CD4-positive, alpha-beta T cell treated with Interleukin-6 at 100 ng/mL for 8 hours (primary cell): ENCODE data around the gene TXNDC17.
A peak's percentile ranks its signal among the peaks of the same experiment; 100 is the strongest.
"Not testable (repeated sequence)": the region's sequence is repeated elsewhere in the genome, so short reads cannot be mapped to it uniquely, and the experiment has no call there.

Experiments
- DNase-seq: peaks from one replicate; pipeline ENCODE4 v3.0.0-alpha.2; 2020; ENCODE audit warnings: mixed read lengths, low spot score

TXNDC17 gene

DNA sequence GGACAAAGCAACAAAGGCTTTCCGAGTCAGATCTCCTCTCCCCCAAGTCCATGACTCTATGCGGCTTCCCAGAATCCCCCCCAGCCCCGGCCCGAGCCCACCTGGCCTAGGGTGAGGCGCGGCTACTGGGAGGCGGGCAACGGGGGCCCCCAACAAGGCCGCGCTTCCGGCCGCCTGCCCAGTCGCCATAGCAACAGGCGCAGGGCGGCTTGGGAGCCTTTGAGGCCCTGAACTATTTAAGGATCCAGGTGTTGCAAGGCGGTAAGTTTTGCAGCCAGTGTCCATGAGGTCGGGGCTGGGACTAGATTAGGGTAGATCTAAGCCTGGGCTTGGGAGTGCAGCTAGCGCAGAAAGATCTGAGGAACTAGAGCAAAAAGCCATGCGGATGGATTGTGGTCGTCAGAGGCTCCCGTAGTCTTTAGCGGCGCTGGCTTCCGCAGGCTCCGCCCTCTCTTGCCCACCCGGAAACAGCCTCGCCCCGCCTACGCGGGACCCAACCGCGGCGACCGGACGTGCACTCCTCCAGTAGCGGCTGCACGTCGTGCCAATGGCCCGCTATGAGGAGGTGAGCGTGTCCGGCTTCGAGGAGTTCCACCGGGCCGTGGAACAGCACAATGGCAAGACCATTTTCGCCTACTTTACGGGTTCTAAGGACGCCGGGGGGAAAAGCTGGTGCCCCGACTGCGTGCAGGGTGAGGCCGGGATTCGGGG lies at the start of gene TXNDC17, which contains the start of gene KIAA0753:
Gene TXNDC17 (plus strand): TSS at position 525 of the 711 bp plus-strand sequence. CDS start 23 bp downstream, at position 548.
Gene KIAA0753 (minus strand): TSS at position 176 of the 711 bp plus-strand sequence. CDS start 5,608 bp downstream, outside the sequence.
- peak; percentile 90 for DNase-seq

DNA sequence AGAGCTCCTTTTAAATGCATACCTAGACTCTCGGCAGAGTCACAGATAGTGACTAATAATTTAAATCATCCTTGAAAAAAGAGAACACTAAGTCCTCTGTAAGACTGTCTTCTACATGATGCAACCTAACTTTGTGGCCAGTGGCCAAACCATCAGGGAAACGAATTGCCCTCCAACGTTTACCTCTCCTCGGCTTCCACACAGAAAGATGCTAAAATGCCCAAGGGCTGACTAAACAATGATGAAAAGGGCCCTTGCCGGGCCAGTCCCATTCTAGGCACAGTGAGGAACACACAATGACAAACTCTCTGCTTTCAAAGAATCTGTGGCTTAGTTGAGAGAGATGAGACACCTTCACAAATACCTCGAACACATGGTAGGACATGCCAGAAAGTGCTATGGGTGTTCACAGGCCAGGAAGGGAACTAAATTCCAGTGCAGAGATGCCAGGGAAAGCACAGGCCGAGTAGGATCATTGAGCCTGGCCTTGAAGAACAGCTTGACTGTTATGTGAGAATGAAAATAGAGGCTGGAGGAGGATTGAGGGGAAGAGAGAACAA lies 49.2 kb upstream of the TXNDC17 start:
- DNase-seq: no peak

DNA sequence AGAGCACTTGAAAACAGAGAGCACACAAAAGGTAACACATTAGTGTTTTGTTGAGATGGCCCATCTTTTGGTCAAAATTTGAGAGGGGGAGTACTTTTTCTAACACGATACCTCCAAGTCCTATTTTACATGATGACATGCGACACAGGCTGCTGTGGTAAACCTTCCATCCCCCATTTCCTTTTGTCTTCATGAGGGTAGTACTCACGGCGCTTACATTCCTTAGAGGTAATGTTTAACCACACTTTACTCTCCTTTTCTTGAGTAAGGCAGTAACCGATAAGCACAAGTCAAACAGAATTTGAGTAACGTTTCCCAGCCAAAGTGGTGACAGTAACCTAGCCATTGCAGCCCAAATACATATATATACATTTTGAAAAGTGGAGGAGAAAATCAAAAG lies 48.7 kb upstream of the TXNDC17 start:
- no peak for DNase-seq

DNA sequence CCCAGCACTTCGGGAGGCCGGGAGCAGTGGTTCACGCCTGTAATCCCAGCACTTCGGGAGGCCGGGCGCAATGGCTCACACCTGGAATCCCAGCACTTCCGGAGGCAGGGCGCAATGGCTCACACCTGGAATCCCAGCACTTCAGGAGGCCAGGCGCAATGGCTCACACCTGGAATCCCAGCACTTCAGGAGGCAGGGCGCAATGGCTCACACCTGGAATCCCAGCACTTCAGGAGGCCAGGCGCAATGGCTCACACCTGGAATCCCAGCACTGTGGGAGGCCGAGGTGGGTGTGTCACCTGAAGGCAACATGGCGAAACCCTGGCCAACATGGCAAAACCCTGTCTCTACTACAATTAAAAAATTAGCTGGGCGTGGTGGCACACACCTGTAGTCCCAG lies 47.5 kb upstream of the TXNDC17 start:
- not testable (repeated sequence) for DNase-seq

DNA sequence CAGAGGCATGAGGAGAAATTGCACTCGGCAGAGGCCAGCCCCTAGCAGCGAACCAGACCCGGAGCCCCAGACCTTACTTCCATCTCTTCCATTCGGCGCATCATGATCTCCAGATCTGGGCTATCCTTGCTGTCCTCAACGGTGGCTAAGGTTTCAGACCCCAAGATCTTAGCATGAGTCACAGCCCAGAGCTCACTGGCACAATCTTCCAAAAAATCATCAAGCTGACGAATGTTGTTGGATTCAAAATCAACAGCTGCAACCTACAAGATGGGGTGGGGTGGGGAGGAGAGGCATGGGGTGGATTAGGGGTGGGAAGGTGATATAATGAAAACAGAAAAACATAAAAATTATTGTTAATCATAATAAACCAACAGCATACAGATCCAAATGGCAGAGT lies 44.8 kb upstream of the TXNDC17 start:
- DNase-seq: no peak

DNA sequence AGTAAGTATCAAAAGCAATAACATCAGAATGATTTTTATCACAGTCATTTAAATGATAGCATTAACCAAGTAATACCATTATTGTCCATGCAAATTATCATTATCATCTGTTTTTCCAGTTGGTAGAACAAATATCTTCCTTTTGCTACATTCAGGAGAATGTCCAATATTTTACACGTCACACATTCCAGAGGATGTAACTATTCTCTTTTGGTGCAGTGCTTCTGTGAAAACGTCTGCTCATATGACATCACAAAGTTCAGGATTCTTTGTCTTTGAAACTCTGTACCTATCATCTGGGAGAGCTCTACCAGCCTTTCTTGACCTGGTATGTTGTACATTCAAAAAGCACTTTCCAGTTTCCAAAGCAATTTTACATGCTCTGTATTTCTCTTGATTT lies 44.3 kb upstream of the TXNDC17 start:
- DNase-seq: no peak

DNA sequence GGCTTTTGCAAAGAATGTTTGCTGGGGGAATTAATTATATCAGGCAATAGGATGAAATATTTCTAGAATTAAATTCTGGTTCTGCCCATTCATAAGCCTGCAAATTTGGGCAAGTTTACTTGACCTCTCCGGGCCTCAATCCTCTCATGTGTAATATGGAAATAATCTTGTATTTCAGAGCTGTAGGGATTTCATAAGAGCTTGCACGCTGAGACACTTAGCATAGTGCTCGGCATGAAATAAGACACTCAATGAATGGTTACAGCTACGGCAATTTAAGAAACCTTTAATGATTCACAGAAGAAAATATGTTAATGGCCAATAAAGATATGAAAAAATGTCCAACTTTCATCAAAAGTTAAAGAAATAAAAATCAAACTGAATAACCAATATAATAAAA lies 43.9 kb upstream of the TXNDC17 start:
- DNase-seq: no peak

DNA sequence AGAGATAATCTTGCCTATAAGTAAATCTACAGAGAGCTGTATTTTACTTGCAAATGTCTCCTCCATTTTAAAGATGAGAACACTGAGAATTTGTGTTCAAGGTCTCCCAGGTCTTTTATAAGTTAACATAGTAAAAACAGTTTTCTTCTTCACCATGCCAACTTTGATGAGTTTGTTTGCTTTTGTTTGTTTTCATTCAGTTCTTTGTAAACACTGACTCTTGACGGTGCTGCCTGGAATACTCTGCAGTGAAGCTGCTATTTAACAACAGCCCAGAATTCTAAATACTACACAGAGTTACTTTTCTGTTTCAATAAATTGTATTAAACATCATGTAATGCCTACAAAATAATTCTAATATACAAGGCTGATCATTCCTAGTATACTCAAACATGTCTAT lies 43.1 kb upstream of the TXNDC17 start:
- DNase-seq: no peak

DNA sequence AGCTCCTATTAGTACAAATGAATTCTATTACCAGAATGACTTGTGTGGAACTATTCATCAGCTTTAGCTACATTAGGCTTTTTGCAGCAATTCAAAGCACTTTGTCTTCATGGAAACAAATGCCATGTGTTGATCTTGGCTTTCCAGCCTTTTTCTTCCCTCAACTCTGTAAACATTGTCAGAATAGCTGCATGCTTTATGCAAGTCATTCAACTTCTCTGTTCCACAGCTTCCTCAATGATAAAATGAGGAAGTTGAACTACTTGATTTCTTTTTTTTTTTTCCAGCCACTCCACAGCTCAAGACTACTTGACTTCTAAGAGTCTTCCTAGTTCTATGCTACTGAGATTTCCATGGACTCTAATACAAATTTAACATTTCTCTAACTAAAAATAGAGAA lies 41.5 kb upstream of the TXNDC17 start:
- DNase-seq: no peak

DNA sequence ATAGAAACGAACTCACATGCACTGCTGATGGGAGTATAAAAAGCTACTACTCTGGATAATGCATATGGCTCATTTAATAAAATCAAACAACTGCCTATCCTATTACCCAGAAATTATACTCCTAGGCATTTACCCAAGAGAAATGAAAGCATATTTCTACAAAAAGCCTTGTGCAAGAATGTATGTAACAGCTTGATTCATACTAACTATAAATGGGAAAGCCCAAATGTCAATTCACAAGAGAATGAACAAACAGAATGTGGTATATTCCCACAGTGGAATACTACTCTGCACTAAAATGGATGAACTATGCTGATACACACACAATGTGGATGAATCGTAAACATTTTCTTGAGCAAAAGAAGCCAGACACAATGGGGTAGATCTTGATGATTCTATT lies 38.7 kb upstream of the TXNDC17 start:
- DNase-seq: no peak

DNA sequence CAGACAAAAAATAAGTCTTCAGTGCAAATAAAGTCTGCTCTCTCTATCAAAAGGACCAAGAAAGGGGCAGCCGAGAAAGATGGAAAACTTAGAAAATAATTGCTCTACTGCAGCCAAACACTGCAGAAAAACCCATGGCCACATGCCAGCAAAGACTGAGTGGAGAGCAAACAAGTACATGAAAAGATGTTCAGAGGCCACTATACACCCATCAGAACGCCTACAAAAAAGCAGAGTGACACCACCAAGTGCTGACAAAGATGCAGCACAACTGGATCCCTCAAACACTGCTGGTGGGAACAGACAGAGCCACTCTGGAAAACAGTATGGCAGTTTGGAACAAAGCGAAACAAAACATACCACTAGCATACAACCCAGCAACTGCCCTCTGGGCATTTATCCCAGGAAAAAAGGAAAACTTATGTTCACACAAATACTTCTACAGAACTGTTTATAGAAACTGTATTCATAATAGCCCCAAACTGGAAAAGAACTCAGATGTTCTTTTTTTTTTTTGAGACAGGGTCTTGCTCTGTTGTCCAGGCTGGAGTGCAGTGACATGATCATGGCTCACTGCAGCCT lies 37.0 kb upstream of the TXNDC17 start:
- no peak for DNase-seq

DNA sequence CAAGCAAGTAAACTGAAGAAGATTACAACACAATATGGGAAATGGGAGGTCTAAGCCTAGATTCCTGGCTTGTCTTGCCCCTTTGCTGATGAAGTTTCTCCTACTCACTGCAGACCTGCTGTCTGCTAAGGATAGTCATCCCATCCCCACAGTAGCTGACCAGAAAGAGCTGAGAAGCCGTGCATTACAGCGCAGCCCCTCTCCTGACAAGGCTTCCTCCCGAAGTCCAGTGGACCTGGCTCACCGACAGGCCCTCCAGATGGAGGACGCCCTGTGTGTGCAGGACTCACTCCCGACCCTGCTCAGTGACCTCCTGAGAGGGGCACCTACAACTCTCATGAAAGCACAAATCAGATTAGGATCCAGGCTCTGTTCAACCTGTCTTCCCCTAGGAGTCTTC lies 35.7 kb upstream of the TXNDC17 start:
- no peak for DNase-seq

DNA sequence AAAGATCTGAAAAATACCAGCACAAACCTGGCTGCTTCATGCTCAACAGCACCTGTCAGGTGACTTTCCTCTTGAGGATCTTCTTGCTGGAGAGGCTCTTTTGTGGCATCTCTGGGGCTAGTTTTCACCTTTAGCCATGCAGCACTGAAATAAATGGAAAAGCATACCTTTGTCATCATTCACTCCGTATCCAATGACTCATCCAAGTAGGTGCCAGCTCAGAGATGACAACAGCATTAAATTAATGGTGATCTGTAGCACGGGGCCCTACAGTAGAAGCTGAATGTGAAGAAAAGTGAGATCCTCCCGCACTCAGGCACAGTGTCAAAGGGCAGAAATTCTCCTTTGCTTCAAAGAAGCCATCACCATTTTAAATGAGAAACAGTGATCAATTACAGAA lies 32.5 kb upstream of the TXNDC17 start:
- DNase-seq: no peak

DNA sequence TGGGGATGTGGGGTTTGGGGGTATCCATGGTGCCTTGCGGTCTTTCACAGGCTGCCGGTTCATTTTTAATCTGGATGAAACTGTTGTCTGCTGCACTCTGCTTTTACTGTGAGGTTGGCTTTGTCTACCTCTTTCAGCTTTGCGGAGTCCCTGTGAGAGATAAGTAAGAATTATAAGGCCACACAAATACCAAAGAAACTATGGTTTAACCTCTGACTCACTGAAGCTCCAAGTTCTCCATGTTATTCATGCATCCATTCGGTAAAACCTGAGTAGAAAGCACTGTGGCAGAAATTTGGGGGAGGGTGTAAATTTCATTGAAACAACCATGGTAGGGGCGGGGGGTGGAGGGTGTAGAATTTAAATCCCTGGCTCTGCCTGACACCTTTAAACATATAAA lies 30.8 kb upstream of the TXNDC17 start:
- no peak for DNase-seq

DNA sequence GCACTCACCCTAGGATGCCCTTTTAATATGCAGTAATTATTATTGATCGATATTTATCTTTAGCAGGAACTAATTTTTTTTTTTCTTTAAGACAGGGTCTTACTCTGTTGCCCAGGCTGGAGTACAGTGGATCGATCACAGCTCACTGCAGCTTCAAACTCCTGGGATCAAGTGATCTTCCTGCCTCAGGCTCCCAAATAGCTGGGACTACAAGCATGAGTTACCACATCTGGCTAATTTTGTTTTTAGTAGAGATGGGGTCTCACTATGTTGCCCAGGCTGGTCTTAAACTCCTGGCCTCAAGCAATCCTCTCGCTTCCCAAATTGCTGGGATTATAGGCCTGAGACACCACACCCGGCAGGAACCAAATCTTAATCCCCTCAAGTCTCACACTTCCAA lies 29.6 kb upstream of the TXNDC17 start:
- no peak for DNase-seq

DNA sequence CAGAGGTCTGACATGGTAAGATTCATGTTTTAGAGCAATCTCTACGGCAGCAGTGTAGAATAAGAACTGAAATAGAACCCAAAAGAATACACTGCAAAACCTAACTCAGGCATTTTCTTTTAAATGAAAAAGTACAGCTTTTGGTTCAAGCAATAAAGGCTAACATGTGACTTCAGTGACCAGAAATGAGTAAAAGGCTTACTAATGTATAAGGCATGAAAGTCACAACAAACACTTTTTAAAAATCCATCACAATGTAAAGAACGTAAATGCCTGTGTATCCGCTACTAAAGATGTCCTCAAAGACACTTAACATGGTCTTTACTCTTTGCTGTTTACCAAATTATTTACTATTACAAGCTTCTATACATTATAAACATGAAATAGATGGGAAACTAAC lies 16.9 kb upstream of the TXNDC17 start:
- no peak for DNase-seq

DNA sequence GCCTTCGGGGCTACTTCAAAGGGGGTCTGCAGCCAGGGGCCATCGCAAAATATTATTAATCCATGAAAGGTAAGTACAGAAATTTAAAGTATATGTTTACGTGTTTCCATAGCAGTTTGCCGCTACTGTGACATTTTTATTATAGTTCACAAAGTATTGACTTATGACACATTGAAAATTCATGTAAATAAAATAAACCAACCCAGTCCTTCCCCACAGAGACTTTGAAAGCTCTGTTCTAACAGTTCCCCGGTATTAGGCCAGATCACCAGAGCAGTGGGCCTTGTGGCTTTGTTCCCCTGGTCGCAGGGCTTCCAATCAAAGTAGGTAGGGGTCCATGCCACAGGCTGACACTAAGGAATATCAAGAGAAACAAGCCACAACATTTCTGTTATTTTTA lies 14.2 kb upstream of the TXNDC17 start:
- no peak for DNase-seq

DNA sequence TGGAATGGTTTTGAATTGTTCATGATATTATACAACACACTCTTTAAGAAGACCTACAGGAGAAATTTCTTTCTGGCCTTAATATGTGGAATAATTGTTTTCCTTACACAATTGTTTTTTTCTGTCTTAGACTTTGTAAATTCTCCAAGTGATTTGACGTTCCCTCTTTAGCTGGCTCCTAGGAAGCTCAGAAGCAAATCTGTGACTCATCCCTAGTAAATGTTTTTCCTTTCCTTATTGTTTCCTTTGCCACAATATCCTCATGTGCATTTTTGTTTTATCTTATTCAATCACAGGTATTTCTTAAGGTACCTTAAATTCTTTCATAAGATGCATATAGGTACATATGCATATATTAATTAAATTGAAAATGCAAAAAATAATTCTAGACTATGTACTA lies 13.8 kb upstream of the TXNDC17 start:
- DNase-seq: no peak

DNA sequence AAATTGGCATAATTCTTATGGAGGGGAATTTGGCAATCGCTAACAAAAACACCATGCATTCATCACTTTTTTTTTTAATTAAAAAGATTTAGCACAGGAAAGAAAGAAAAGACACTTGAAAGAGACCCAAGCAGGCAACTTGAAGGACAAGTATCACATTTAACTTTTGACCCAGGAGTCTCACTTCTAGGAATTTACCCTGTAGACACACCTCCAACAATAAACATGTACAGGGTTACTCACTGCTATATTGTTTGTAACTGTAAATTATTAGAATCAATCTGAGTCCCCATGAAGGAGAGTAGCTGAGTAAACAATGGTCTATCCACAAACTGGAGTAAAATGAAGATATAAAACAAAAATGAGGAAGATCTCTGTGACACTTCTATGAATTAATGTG lies 10.5 kb upstream of the TXNDC17 start:
- DNase-seq: no peak

DNA sequence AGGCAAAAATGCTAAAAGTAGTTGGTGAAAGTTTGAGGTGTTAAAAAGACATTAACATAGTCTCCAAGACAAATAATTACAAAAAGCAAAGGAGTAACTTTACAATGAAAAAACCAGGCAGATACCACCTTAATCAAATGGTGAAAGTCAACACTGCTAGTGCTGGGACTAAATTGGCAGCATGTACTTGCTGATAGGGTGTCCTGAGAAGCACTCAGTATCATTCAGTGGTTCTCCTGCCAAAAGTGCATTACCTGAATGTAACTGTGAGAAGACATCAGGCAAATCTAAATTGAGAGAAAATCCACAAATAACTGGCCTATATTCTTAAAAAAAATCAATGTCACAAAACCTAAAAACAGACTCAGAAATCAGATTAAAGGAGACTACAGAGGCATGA lies 8.3 kb upstream of the TXNDC17 start:
- DNase-seq: no peak

DNA sequence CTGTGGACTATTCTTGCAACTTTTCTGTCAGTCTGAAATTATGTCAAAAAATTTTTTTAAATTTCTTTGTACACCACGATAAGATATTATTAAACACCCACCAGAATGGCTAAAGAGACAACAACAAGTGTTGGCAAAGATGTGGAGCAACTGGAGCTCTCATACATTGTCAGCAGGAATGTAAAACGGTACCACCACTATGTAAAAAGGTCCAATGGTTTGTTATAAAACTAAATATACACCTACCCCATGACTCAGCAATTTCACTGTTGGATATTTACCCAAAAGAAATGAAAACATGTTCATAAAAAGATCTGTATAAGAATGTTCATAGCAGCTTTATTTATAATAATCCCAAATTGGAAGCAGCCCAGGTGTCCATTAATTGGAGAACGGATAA lies 7.6 kb upstream of the TXNDC17 start:
- no peak for DNase-seq

DNA sequence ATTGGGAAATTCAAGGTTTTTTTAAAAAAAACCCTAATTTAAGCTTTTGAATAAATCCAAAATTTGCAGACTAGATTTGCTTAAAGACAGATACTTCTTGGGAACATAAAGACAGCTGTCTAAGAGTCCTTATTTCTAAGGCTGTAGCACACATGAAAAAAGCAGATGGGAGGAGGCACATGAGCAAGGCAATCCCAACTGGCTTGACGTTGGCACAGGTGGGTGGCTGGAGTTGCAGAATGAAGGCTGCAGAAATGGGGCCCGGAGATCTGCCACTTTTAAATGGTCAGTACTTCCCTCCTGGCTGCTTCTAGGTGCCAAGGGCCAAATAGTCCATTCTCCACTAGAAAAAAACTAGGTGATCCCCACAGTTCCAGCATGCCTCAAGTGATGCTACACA lies 4.8 kb upstream of the TXNDC17 start:
- DNase-seq: no peak

DNA sequence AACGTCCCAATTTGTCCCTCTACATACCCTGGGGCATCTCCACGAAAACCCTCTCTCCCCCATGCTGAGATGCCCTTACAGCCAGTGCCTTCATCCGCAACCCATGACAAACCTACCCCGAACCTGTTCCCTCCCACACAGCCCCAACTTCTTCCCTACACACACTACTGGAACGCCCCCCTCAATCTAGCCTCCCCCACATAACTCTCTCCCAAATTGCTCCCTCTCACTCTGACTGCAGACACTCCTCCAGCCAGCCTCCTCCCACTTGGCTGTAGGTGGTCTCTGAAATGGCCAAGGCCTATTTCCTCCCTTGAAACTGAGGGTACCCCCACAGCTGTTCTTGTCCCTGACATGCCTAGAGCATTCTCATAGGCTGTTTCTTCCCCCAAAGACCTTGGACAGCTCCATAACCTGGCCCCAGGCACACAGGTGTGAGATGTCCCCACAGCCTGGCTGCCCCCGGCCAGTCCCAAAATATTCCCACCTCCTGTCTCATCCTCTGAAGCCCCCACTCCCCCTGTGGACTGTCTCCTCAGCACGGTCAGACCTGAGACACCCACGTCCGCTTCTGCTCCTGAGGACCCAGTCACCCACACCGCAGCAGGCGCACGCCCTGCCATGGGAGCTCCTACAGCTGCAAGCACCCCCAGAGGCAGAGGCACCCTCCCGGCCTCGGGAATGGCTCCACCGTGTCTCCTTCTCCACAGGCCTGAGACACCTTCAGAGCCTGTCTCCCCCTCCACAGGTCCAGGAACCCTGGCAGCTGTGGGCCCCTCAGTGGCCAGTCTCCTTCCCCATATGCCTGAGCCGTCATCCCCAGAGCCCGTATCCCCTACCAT lies 4.0 kb upstream of the TXNDC17 start:
- DNase-seq: no peak
